ENCODE data around the gene PRSS50. TPM values are rescaled to one million over a fixed set of nuclear protein-coding genes. Genes with fewer than 3 reads are reported as not detected.

PRSS50 gene
- total and polyA plus RNA-seq, 4 donors, result 0.02 to 0.33 (median 0.25) TPM; not detected in 1

DNA sequence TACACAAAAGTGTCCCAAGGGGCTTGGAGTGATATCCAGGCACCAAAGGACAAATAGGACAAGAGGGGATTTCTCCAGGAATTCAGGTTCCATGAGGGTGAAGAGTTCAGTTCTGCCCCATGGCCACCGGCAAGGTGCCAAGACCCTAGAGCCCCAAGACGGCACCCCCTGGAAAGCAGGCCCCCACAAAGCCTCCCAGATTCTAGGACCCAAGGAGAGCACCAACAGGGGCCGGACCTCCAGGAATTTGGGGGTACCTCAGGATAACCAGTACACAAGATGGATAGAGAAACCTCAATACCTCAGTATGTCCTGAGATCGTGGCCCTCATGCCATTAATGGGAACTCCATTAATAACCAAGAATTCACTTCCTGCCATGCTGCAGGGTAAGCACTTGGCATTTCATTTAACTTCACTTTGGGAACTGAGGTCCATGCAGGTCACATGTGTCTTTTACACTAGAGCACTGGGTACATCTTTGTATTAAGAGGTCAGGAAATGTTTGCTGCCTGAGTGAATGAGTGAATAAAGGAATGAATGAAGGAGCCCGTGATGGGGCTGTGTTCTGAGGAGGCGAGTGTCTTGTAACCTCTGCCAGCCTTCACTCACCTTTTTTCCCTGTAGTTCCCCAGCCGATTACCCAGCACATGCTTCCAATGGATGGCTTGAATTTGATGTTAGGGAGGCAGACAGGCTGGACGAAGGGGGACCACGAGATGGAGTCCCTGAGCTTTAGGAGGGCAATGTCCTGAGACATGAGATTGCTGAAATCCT is 15.5 kb upstream of the PRSS50 start:
- no peak overlapping the region for H3K4me3 ChIP-seq (ENCODE audit: low read depth in 1 of 3, low read length in 3 of 3)
- TF ChIP-seq FOXA2 (IDR thresholded peaks at IDR 0.05), result no peak
- peak; percentile 17 to 43 for TF ChIP-seq RAD21 (IDR thresholded peaks at IDR 0.05)
- H3K9me3 ChIP-seq (ENCODE audit: control insufficient read depth in 4 of 4, low read length in 3 of 4), result no peaks in the 10 kb centered on the region
- DNase-seq (ENCODE audit: low spot score), result no peak
- H3K4me1 ChIP-seq (ENCODE audit: control insufficient read depth in 4 of 4, insufficient read depth in 4 of 4, low read length in 3 of 4), result no peaks in the 10 kb centered on the region
- no peaks in the 10 kb centered on the region for H3K27me3 ChIP-seq (ENCODE audit: control insufficient read depth in 4 of 4, insufficient read depth in 4 of 4, low read length in 3 of 4)
- no peak overlapping the region for H3K9ac ChIP-seq (ENCODE audit: low read depth in 1 of 2, low read length in 2 of 2)
- H3K36me3 ChIP-seq (ENCODE audit: control insufficient read depth in 4 of 4, insufficient read depth in 3 of 4, low read depth in 1 of 4, low read length in 3 of 4), result no peaks in the 10 kb centered on the region
- 81% methylated on average over 9 of the region's 9 CpGs for whole genome bisulfite sequencing
- no peak overlapping the region for H3K27ac ChIP-seq (ENCODE audit: low read depth in 1 of 2, low read length in 2 of 2)

DNA sequence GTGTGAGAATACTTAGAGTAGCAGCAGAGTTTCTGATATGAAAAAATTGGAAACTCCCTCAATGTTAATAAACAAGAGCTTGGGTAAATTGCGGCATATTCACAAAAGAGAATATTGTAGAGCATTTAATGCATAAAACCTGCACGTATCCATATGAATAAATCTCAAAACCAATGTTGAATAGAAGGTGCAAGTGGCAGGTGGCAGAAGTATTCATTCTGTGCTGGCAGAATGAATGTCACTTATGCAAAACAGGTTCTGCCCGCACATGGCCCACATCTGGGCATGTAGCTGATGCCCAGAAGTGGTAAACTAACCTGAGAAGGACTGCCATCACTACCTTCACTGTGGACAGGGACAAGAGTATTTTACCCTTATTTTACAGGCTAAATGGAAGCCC is 14.1 kb upstream of the PRSS50 start:
- H3K4me1 ChIP-seq (ENCODE audit: control insufficient read depth in 4 of 4, insufficient read depth in 4 of 4, low read length in 3 of 4), result no peaks in the 10 kb centered on the region
- H3K9ac ChIP-seq (ENCODE audit: low read depth in 1 of 2, low read length in 2 of 2), result no peak overlapping the region
- TF ChIP-seq JUND (IDR thresholded peaks at IDR 0.05), result no peak
- no peak for TF ChIP-seq SP1 (IDR thresholded peaks at IDR 0.05)
- no peak for TF ChIP-seq RAD21 (IDR thresholded peaks at IDR 0.05)
- TF ChIP-seq, protein P1, sequence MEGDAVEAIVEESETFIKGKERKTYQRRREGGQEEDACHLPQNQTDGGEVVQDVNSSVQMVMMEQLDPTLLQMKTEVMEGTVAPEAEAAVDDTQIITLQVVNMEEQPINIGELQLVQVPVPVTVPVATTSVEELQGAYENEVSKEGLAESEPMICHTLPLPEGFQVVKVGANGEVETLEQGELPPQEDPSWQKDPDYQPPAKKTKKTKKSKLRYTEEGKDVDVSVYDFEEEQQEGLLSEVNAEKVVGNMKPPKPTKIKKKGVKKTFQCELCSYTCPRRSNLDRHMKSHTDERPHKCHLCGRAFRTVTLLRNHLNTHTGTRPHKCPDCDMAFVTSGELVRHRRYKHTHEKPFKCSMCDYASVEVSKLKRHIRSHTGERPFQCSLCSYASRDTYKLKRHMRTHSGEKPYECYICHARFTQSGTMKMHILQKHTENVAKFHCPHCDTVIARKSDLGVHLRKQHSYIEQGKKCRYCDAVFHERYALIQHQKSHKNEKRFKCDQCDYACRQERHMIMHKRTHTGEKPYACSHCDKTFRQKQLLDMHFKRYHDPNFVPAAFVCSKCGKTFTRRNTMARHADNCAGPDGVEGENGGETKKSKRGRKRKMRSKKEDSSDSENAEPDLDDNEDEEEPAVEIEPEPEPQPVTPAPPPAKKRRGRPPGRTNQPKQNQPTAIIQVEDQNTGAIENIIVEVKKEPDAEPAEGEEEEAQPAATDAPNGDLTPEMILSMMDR (IDR thresholded peaks at IDR 0.05; ENCODE audit: low read depth, low read length, missing input control), result no peak
- TF ChIP-seq RXRA (IDR thresholded peaks at IDR 0.05), result no peak
- TF ChIP-seq, protein P2, sequence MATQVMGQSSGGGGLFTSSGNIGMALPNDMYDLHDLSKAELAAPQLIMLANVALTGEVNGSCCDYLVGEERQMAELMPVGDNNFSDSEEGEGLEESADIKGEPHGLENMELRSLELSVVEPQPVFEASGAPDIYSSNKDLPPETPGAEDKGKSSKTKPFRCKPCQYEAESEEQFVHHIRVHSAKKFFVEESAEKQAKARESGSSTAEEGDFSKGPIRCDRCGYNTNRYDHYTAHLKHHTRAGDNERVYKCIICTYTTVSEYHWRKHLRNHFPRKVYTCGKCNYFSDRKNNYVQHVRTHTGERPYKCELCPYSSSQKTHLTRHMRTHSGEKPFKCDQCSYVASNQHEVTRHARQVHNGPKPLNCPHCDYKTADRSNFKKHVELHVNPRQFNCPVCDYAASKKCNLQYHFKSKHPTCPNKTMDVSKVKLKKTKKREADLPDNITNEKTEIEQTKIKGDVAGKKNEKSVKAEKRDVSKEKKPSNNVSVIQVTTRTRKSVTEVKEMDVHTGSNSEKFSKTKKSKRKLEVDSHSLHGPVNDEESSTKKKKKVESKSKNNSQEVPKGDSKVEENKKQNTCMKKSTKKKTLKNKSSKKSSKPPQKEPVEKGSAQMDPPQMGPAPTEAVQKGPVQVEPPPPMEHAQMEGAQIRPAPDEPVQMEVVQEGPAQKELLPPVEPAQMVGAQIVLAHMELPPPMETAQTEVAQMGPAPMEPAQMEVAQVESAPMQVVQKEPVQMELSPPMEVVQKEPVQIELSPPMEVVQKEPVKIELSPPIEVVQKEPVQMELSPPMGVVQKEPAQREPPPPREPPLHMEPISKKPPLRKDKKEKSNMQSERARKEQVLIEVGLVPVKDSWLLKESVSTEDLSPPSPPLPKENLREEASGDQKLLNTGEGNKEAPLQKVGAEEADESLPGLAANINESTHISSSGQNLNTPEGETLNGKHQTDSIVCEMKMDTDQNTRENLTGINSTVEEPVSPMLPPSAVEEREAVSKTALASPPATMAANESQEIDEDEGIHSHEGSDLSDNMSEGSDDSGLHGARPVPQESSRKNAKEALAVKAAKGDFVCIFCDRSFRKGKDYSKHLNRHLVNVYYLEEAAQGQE (IDR thresholded peaks at IDR 0.05), result no peak
- no peak for TF ChIP-seq TAF1 (conservative IDR thresholded peaks at IDR 0.05)
- no peak for TF ChIP-seq GABPA (IDR thresholded peaks at IDR 0.05 in 1 of 2, conservative IDR thresholded peaks at IDR 0.05 in 1 of 2)
- TF ChIP-seq, protein P3, sequence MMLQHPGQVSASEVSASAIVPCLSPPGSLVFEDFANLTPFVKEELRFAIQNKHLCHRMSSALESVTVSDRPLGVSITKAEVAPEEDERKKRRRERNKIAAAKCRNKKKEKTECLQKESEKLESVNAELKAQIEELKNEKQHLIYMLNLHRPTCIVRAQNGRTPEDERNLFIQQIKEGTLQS (IDR thresholded peaks at IDR 0.05), result no peak
- TF ChIP-seq NR2F2 (IDR thresholded peaks at IDR 0.05), result no peak
- no peak for TF ChIP-seq HNF4G (IDR thresholded peaks at IDR 0.05)
- no peak for TF ChIP-seq FOXA2 (IDR thresholded peaks at IDR 0.05)
- no peak for TF ChIP-seq EGR1 (IDR thresholded peaks at IDR 0.05; ENCODE audit: low read depth in 2 of 2)
- TF ChIP-seq FOXA1 (IDR thresholded peaks at IDR 0.05), result no peak
- TF ChIP-seq HNF4A (conservative IDR thresholded peaks at IDR 0.05), result no peak
- TF ChIP-seq, protein P4, sequence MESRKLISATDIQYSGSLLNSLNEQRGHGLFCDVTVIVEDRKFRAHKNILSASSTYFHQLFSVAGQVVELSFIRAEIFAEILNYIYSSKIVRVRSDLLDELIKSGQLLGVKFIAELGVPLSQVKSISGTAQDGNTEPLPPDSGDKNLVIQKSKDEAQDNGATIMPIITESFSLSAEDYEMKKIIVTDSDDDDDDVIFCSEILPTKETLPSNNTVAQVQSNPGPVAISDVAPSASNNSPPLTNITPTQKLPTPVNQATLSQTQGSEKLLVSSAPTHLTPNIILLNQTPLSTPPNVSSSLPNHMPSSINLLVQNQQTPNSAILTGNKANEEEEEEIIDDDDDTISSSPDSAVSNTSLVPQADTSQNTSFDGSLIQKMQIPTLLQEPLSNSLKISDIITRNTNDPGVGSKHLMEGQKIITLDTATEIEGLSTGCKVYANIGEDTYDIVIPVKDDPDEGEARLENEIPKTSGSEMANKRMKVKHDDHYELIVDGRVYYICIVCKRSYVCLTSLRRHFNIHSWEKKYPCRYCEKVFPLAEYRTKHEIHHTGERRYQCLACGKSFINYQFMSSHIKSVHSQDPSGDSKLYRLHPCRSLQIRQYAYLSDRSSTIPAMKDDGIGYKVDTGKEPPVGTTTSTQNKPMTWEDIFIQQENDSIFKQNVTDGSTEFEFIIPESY (IDR thresholded peaks at IDR 0.05), result no peak
- TF ChIP-seq YY1 (IDR thresholded peaks at IDR 0.05), result no peak
- TF ChIP-seq, protein P5, sequence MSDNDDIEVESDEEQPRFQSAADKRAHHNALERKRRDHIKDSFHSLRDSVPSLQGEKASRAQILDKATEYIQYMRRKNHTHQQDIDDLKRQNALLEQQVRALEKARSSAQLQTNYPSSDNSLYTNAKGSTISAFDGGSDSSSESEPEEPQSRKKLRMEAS (IDR thresholded peaks at IDR 0.05), result no peak
- no peak overlapping the region for H3K27ac ChIP-seq (ENCODE audit: low read depth in 1 of 2, low read length in 2 of 2)
- no peak for DNase-seq (ENCODE audit: low spot score)
- no peaks in the 10 kb centered on the region for H3K9me3 ChIP-seq (ENCODE audit: control insufficient read depth in 4 of 4, low read length in 3 of 4)
- 94% methylated on average over 3 of the region's 3 CpGs for WGBS
- H3K27me3 ChIP-seq (ENCODE audit: control insufficient read depth in 4 of 4, insufficient read depth in 4 of 4, low read length in 3 of 4), result no peaks in the 10 kb centered on the region
- no peaks in the 10 kb centered on the region for H3K36me3 ChIP-seq (ENCODE audit: control insufficient read depth in 4 of 4, insufficient read depth in 3 of 4, low read depth in 1 of 4, low read length in 3 of 4)
- no peak overlapping the region for H3K4me3 ChIP-seq (ENCODE audit: low read depth in 1 of 3, low read length in 3 of 3)

All from liver (tissue), 9 donors.